Neuronal stem cell (in vitro differentiated cells): Measurements from ENCODE around the gene RPS14.
A peak's percentile ranks its signal among the peaks of the same experiment; 100 is the strongest.

Experiments
- DNase-seq: peaks from one replicate; pipeline ENCODE4 v3.0.0-alpha.2; 2013; ENCODE audit warnings: low spot score
- H2AFZ ChIP-seq: one replicate; pipeline ENCODE4 v1.6.1; 2013; ENCODE audit warnings: mild to moderate bottlenecking, low read length, inconsistent platforms
- H2AK5ac ChIP-seq: 2 replicates; pipeline ENCODE4 v1.6.1; 2013; ENCODE audit warnings: low read depth, mild to moderate bottlenecking, inconsistent platforms, low read length, moderate library complexity, mixed read lengths
- H2BK120ac ChIP-seq: 2 replicates; pipeline ENCODE4 v1.6.1; 2013; ENCODE audit warnings: low read depth, mild to moderate bottlenecking, inconsistent platforms, low read length, moderate library complexity, mixed read lengths
- H2BK12ac ChIP-seq: one replicate; pipeline ENCODE4 v1.6.1; 2013; ENCODE audit warnings: low read length, inconsistent platforms
- H2BK15ac ChIP-seq: 2 replicates; pipeline ENCODE4 v1.6.1; 2013; ENCODE audit warnings: mild to moderate bottlenecking, low read length, inconsistent platforms, mixed read lengths
- H2BK5ac ChIP-seq: one replicate; pipeline ENCODE4 v1.6.1; 2013; ENCODE audit warnings: inconsistent platforms, mild to moderate bottlenecking, low read length, moderate library complexity
- H3K14ac ChIP-seq: one replicate; pipeline ENCODE4 v1.6.1; 2013; ENCODE audit warnings: low read length, inconsistent platforms
- H3K18ac ChIP-seq: 2 replicates; pipeline ENCODE4 v1.6.1; 2013; ENCODE audit warnings: low read length, inconsistent platforms
- H3K23ac ChIP-seq: 2 replicates; pipeline ENCODE4 v1.6.1; 2013; ENCODE audit warnings: low read depth, mild to moderate bottlenecking, mixed read lengths, low read length, inconsistent platforms; ENCODE audit not compliant: poor library complexity
- H3K27ac ChIP-seq: replicated peaks from 3 replicates; pipeline ENCODE4 v1.5.1; 2013; ENCODE audit warnings: low read length, inconsistent platforms
- H3K27me3 ChIP-seq, 3 experiments: 2 replicates each; pipeline ENCODE4 v1.6.1; 2013; ENCODE audit warnings: low read length in 3 of 3, mild to moderate bottlenecking in 2 of 3, inconsistent platforms in 1 of 3, low read depth in 1 of 3, mixed read lengths in 1 of 3, moderate library complexity in 1 of 3; ENCODE audit not compliant: control insufficient read depth in 3 of 3, insufficient read depth in 3 of 3
- H3K36me3 ChIP-seq, 2 donors: replicated peaks in 1 of 2; 2 replicates each; pipeline ENCODE4 v1.6.1; 2013; ENCODE audit warnings: low read length in 2 of 2; ENCODE audit not compliant: control insufficient read depth in 2 of 2, insufficient read depth in 2 of 2
- H3K4ac ChIP-seq: 2 replicates; pipeline ENCODE4 v1.6.1; 2013; ENCODE audit warnings: inconsistent platforms, mild to moderate bottlenecking, low read length, moderate library complexity
- H3K4me1 ChIP-seq, 2 donors: 1 replicate in 1 of 2; 2 replicates in 1 of 2; pipeline ENCODE4 v1.6.1; 2013; ENCODE audit warnings: low read length in 2 of 2, low read depth in 1 of 2; ENCODE audit not compliant: control insufficient read depth in 2 of 2, insufficient read depth in 1 of 2
- H3K4me2 ChIP-seq: one replicate; pipeline ENCODE4 v1.6.1; 2013; ENCODE audit warnings: mild to moderate bottlenecking, low read length, inconsistent platforms; ENCODE audit not compliant: insufficient read depth, poor library complexity, severe bottlenecking
- H3K4me3 ChIP-seq, 2 donors: 2 replicates each; pipeline ENCODE4 v1.5.1; 2013; ENCODE audit warnings: low read length in 2 of 2, mild to moderate bottlenecking in 2 of 2, inconsistent platforms in 1 of 2, moderate library complexity in 1 of 2
- H3K79me1 ChIP-seq: one replicate; pipeline ENCODE4 v1.6.1; 2013; ENCODE audit warnings: low read depth, mild to moderate bottlenecking, inconsistent platforms, low read length, moderate library complexity
- H3K9ac ChIP-seq: one replicate; pipeline ENCODE4 v1.6.1; 2013; ENCODE audit warnings: mild to moderate bottlenecking, low read depth, low read length, inconsistent platforms; ENCODE audit not compliant: poor library complexity
- H3K9me3 ChIP-seq, 2 donors: replicated peaks in 1 of 2; 2 replicates each; pipeline versions ENCODE3 to v1.6.1; 2013; ENCODE audit warnings: low read length in 2 of 2, mild to moderate bottlenecking in 2 of 2, inconsistent platforms in 1 of 2, low read depth in 1 of 2, mixed read lengths in 1 of 2, moderate library complexity in 1 of 2; ENCODE audit not compliant: control insufficient read depth in 2 of 2, insufficient read depth in 1 of 2
- H4K8ac ChIP-seq: one replicate; pipeline ENCODE4 v1.6.1; 2013; ENCODE audit warnings: low read depth, mild to moderate bottlenecking, inconsistent platforms, low read length, moderate library complexity
- H4K91ac ChIP-seq: one replicate; pipeline ENCODE4 v1.6.1; 2013; ENCODE audit warnings: low read length, low read depth, mild to moderate bottlenecking, inconsistent platforms; ENCODE audit not compliant: poor library complexity
- WGBS, 2 donors: extraction: QIAGEN DNeasy Blood & Tissue Kit; methylation state at CpG; one replicate each; pipeline ENCODE4 v1.1.7; 2013; ENCODE audit warnings: missing lambda C conversion rate in 2 of 2, mixed read lengths in 1 of 2; ENCODE audit not compliant: insufficient read length in 2 of 2, insufficient replicate concordance in 1 of 2; ENCODE audit errors: extremely low coverage in 2 of 2; 5-methylcytosine and 5-hydroxymethylcytosine counted together

Gene RPS14

DNA sequence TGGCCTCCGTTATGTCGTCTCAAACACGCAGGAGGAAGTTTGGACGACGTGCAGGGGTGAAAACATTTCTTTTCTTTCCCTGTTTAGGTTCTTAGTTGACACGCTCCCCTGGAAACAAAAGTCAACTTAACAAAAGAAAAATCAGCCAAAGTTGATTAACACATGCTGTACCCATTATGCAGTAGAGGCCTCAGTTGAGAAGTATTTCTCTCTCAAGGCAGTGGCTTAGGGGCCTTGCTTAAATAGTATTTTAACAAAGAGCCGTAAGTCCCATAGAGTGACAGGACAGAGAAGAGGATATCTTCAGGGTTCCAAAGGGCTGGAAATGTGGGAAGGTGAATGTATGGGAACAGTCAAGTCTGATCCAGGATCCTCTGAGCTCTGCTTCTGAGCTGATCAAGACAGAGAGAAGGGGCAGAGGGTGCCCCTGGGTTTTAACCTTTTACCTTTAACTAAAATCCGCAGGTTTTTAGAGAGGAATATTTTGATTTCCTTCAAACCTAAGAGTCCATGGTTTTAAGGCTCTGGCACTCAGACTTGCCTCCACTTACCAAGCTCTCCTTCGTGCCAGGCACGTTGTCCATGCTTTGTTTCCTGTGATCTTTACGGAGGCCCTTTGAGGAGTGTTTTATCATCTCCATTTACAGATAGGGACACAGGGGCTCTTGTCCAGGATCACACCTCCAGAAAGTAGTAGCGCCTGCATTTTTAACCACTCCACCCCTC lies 36.2 kb downstream of the RPS14 start:
- Histone ChIP-seq H3K27ac (no peak overlapping the region), H3K23ac (no peak overlapping the region), H2BK15ac (peak overlapping the region; percentile 30), H3K18ac (peak overlapping the region; percentile 79), H3K79me1 (no peaks in the 10 kb centered on the region), H3K4ac (no peak overlapping the region), H3K9ac (no peak overlapping the region), H2AFZ (peak overlapping the region; percentile 90), H3K36me3 (no peaks in the 10 kb centered on the region), H3K9me3 (no peaks in the 10 kb centered on the region), H3K27me3 (no peaks in the 10 kb centered on the region), H2BK5ac (no peak overlapping the region), H2BK120ac (no peak overlapping the region), H3K4me1 (peaks cover 9 to 12% of the 10 kb centered on the region in 2 donors), H2BK12ac (no peak overlapping the region), H3K4me2 (peak overlapping the region; percentile 70), H4K91ac (no peak overlapping the region), H3K4me3 (peak overlapping the region in 1 of 2 donors; percentile 38), H4K8ac (no peak overlapping the region), H2AK5ac (no peak overlapping the region), H3K14ac (no peak overlapping the region)
- WGBS, 2 donors, result no CpG with 5 or more reads among the region's 12 CpGs
- DNase-seq, result no peak

DNA sequence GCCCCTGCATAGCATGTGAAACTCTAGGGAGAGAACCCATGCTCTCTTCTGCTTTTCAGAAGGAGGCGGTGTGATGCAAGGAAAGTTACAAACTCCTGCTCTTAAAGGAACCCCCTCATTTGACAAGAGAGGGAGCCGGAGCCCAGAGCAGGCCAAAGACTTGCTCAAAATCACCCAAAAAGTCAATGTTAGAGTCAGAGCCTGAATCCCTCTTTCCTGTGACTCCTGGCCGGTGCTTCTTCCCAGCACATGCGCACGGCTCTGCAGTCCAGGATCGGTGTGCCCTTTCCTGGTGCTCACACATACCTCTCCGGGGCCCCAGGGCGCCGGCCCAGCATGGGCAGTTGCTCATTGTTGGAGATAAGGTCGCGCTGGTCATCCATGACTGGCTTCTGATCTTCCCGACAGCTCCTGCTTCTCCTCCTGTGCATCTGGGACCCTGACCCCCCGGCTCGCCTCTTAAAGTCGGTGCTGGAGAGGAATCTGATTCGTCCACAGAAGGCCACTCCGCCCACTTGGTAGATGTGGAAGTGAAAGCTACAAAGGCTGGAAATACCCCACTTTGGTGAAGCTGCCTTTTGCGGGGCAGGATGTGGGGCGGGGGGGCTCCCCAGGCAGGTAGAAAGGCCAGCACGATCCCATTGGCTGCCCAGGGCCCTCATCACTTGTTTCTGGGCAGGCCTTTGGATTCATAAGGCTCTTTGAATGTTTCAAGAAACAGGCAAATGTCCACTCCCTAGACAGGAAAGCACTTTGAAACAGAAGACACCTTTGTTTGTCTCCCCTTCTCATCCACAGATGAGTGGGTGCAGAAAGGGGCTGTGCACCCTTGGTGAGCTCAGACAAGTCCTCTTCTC lies 37.0 kb downstream of the RPS14 start, which contains the start of gene CD74:
TSS of gene CD74 (minus strand) at position 592 of the 857 bp plus-strand sequence. CDS start at position 431, 161 bp downstream.
- DNase-seq, result peak; percentile 65
- H3K27ac ChIP-seq, result no peak within 1 kb of the TSS

DNA sequence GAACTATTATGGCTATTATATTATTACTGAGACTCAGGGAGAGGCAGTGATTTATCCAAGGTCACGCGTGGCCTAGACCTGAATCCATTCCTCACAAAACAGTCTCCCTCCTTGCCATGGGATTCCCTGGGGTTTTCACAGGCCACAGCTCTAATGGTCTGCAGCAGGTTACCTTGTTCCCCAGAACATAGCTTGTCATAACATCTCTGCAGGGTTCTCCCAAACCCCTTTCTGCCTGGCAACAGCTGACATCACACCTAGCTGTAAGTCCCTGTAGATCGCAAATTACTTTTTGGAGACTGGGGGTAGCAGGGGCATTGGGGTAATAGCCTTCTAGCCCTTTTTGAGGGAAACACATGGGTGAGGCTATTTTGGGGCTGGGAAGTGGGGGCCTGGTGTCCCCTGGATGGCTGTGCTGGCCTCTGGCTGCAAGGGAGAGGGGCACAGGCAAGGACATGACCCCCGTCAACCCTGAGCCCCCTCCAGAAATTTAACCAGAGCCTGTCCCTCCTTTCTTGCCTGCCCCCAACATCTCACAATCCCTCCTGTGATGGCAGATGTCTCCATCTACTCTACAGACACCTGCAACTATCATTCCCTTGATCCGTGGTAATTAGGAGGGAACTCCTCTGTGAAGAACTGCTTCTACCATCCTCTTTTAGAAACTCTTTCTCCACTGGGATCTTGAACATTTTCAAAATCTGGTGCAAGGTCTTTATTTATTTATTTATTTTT lies 38.1 kb downstream of the RPS14 start:
- no peak for DNase-seq
- H2BK120ac ChIP-seq, result no peak overlapping the region

More for the DNA sequence above, 37.0 kb downstream of the RPS14 start, which contains the start of gene CD74:
- Histone ChIP-seq H3K9me3 (no peaks in the 10 kb centered on the region), H3K79me1 (no peaks in the 10 kb centered on the region), H3K9ac (no peak within 1 kb of the TSS), H2AFZ (peak within 1 kb of the TSS; percentile 90), H2BK12ac (no peak within 1 kb of the TSS), H3K4ac (no peak within 1 kb of the TSS), H3K27me3 (no peaks in the 10 kb centered on the region), H2AK5ac (no peak within 1 kb of the TSS), H2BK120ac (no peak within 1 kb of the TSS), H3K14ac (no peak within 1 kb of the TSS), H2BK5ac (no peak within 1 kb of the TSS), H3K4me2 (peak within 1 kb of the TSS; percentile 70), H3K4me3 (peak within 1 kb of the TSS; percentile 38 to 42), H4K91ac (peak within 1 kb of the TSS; percentile 1), H3K23ac (no peak within 1 kb of the TSS), H3K36me3 (no peaks in the 10 kb centered on the region), H2BK15ac (peak within 1 kb of the TSS; percentile 30), H3K4me1 (peaks cover 9 to 12% of the 10 kb centered on the region in 2 donors), H4K8ac (no peak within 1 kb of the TSS), H3K18ac (peak within 1 kb of the TSS; percentile 79)
- WGBS, 2 donors, result no CpG with 5 or more reads among the region's 20 CpGs

More for the DNA sequence above, 38.1 kb downstream of the RPS14 start:
- Histone ChIP-seq H3K23ac (no peak overlapping the region), H2BK12ac (no peak overlapping the region), H3K27ac (no peak overlapping the region), H3K79me1 (peaks cover 2% of the 10 kb centered on the region), H3K4me1 (peaks cover 9 to 12% of the 10 kb centered on the region in 2 donors), H3K27me3 (no peaks in the 10 kb centered on the region), H2BK5ac (no peak overlapping the region), H3K18ac (no peak overlapping the region), H2AFZ (no peak overlapping the region), H3K4me2 (no peak overlapping the region), H3K9ac (no peak overlapping the region), H3K36me3 (no peaks in the 10 kb centered on the region), H2BK15ac (no peak overlapping the region), H3K4ac (no peak overlapping the region), H3K4me3 (no peak overlapping the region), H4K8ac (no peak overlapping the region), H2AK5ac (no peak overlapping the region), H3K14ac (no peak overlapping the region), H3K9me3 (no peaks in the 10 kb centered on the region), H4K91ac (no peak overlapping the region)
- WGBS, 2 donors, result no CpG with 5 or more reads among the region's 5 CpGs
